HEK293 (cell line): Measurements from ENCODE around the gene CCDC175.

Experiments
- MYNN ChIP-seq: fragments of 450-650 bp; formaldehyde crosslinking; IDR thresholded peaks from 2 replicates; pipeline ENCODE4 v1.5.1; 2016; ENCODE audit warnings: missing biosample characterization, missing genetic modification characterization, borderline replicate concordance
- ZNF138 ChIP-seq: fragments of 450-650 bp; formaldehyde crosslinking; IDR thresholded peaks from 2 replicates; pipeline ENCODE4 v1.5.1; 2016; ENCODE audit warnings: missing biosample characterization, missing genetic modification characterization, borderline replicate concordance
- ZNF274 ChIP-seq, 2 experiments: fragments of 200-500 bp in 1 of 2; fragments of 450-650 bp in 1 of 2; sonication (Bioruptor generic) in 1 of 2; formaldehyde crosslinking in 1 of 2; IDR thresholded peaks; 2 replicates each; pipeline versions ENCODE4 v1.5.1 to v1.6.1; 2014 to 2016; ENCODE audit warnings: borderline replicate concordance in 1 of 2, inconsistent platforms in 1 of 2, low read length in 1 of 2, missing biosample characterization in 1 of 2, missing genetic modification characterization in 1 of 2
- ZNF48 ChIP-seq: fragments of 450-650 bp; formaldehyde crosslinking; IDR thresholded peaks from 2 replicates; pipeline ENCODE4 v1.5.1; 2016; ENCODE audit warnings: missing biosample characterization, missing genetic modification characterization
- TF ChIP-seq, protein P1 (sequence below): fragments of 450-650 bp; formaldehyde crosslinking; IDR thresholded peaks from 2 replicates; pipeline ENCODE4 v1.5.1; 2016; ENCODE audit warnings: missing biosample characterization, missing genetic modification characterization
- TF ChIP-seq, protein P2 (sequence below): fragments of 450-650 bp; formaldehyde crosslinking; IDR thresholded peaks from 2 replicates; pipeline ENCODE4 v1.5.1; 2016; ENCODE audit warnings: missing biosample characterization, missing genetic modification characterization

DNA sequence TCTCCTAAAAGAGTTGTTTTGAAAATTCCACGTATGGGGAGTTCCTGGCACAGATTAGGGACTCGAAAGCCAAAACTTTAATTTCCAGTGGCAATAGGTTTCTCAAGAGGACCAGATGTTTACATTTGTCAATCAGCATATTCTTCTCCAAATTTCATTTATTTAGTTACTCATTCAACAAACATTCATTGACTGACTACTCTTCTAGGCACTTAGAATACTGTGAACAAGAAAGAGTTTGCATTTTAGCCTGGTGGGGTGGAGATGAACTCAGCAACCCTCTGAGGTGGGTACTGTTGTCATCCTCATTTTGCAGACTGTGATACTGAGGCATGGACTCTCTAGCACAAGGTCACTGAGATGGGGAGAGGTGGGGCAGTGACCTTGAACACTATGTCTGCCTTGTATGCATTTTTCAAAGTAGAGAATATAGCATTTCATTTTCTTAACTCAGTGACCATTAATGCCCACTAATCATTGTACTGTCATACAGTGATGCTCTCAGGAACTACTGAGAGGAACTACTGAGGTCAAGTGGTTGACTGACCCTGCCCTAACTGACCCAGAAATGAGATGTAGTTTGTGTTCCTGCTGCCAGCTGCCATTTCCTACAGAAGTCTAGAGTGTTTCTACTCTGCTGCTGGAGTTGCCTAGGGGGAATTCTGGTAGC lies 94.6 kb downstream of the CCDC175 start:
- TF ChIP-seq ZNF48 (no peak), ZNF274 (IDR thresholded peaks at IDR 0.05; ENCODE audit: low read length) (no peak), ZNF274 (tag by site-specific recombination; IDR thresholded peaks at IDR 0.05; ENCODE audit: borderline replicate concordance) (no peak), MYNN (tag by site-specific recombination) (no peak), ZNF138 (tag by site-specific recombination) (no peak)
- TF ChIP-seq, protein P1, sequence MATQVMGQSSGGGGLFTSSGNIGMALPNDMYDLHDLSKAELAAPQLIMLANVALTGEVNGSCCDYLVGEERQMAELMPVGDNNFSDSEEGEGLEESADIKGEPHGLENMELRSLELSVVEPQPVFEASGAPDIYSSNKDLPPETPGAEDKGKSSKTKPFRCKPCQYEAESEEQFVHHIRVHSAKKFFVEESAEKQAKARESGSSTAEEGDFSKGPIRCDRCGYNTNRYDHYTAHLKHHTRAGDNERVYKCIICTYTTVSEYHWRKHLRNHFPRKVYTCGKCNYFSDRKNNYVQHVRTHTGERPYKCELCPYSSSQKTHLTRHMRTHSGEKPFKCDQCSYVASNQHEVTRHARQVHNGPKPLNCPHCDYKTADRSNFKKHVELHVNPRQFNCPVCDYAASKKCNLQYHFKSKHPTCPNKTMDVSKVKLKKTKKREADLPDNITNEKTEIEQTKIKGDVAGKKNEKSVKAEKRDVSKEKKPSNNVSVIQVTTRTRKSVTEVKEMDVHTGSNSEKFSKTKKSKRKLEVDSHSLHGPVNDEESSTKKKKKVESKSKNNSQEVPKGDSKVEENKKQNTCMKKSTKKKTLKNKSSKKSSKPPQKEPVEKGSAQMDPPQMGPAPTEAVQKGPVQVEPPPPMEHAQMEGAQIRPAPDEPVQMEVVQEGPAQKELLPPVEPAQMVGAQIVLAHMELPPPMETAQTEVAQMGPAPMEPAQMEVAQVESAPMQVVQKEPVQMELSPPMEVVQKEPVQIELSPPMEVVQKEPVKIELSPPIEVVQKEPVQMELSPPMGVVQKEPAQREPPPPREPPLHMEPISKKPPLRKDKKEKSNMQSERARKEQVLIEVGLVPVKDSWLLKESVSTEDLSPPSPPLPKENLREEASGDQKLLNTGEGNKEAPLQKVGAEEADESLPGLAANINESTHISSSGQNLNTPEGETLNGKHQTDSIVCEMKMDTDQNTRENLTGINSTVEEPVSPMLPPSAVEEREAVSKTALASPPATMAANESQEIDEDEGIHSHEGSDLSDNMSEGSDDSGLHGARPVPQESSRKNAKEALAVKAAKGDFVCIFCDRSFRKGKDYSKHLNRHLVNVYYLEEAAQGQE (tag by site-specific recombination): no peak
- TF ChIP-seq, protein P2, sequence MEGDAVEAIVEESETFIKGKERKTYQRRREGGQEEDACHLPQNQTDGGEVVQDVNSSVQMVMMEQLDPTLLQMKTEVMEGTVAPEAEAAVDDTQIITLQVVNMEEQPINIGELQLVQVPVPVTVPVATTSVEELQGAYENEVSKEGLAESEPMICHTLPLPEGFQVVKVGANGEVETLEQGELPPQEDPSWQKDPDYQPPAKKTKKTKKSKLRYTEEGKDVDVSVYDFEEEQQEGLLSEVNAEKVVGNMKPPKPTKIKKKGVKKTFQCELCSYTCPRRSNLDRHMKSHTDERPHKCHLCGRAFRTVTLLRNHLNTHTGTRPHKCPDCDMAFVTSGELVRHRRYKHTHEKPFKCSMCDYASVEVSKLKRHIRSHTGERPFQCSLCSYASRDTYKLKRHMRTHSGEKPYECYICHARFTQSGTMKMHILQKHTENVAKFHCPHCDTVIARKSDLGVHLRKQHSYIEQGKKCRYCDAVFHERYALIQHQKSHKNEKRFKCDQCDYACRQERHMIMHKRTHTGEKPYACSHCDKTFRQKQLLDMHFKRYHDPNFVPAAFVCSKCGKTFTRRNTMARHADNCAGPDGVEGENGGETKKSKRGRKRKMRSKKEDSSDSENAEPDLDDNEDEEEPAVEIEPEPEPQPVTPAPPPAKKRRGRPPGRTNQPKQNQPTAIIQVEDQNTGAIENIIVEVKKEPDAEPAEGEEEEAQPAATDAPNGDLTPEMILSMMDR: no peak
